GM13976 (cell line): ENCODE measurements around the gene ZCCHC18.
"Not testable (repeated sequence)": the region's sequence is repeated elsewhere in the genome, so short reads cannot be mapped to it uniquely, and the experiment has no call there.

Experiments
- DNase-seq: peaks from one replicate; pipeline ENCODE4 v3.0.0; 2012; ENCODE audit warnings: low spot score
- in situ Hi-C: fragments of 300-500 bp; cut with MboI; formaldehyde crosslinking; loops from one replicate; pipeline ENCODE4 v1.12.0; 2022; ENCODE audit warnings: low sequenced_read_pairs, mixed read lengths, inconsistent platforms; ENCODE audit not compliant: unreplicated experiment
- TF ChIP-seq, protein P1 (sequence below): IDR thresholded peaks from 2 replicates; pipeline ENCODE4 v1.5.1; 2012; ENCODE audit warnings: borderline replicate concordance, mild to moderate bottlenecking; ENCODE audit not compliant: insufficient read depth; ENCODE audit errors: extremely low read depth, missing control alignments, control extremely low read depth

Gene ZCCHC18

DNA sequence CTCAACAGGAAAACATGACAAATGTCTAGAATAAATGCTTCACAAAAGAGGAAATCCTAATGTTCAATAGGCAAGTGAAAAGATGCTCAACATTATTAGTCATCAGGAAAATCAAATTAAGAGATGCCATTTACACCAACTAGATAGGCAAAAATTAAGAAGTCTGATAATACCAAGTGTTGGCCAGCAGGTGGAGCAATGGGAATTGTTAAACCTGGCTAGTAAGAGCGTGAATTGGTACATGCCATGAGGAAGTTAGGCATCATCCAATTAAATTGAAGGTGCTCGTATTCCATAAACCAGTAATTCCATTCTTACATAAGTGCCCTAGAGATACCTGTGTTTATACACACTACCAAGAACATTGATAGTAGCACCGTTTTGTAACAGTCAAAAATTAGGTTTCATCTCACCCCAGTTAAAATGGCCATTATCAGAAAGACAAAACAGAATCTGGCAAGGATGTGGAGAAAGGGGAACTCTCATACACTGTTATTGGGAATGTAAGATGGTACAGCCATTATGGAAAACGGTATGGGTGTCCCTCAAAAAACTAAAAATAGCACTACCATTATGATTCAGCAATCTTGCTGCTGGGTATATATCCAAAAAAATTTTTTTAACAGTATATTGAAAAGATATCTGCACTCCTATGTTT lies 14.0 kb upstream of the ZCCHC18 start:
- DNase-seq = peak; percentile 38
- TF ChIP-seq, protein P1, sequence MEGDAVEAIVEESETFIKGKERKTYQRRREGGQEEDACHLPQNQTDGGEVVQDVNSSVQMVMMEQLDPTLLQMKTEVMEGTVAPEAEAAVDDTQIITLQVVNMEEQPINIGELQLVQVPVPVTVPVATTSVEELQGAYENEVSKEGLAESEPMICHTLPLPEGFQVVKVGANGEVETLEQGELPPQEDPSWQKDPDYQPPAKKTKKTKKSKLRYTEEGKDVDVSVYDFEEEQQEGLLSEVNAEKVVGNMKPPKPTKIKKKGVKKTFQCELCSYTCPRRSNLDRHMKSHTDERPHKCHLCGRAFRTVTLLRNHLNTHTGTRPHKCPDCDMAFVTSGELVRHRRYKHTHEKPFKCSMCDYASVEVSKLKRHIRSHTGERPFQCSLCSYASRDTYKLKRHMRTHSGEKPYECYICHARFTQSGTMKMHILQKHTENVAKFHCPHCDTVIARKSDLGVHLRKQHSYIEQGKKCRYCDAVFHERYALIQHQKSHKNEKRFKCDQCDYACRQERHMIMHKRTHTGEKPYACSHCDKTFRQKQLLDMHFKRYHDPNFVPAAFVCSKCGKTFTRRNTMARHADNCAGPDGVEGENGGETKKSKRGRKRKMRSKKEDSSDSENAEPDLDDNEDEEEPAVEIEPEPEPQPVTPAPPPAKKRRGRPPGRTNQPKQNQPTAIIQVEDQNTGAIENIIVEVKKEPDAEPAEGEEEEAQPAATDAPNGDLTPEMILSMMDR = peak; percentile 41
- in situ Hi-C loops = no loop called here

DNA sequence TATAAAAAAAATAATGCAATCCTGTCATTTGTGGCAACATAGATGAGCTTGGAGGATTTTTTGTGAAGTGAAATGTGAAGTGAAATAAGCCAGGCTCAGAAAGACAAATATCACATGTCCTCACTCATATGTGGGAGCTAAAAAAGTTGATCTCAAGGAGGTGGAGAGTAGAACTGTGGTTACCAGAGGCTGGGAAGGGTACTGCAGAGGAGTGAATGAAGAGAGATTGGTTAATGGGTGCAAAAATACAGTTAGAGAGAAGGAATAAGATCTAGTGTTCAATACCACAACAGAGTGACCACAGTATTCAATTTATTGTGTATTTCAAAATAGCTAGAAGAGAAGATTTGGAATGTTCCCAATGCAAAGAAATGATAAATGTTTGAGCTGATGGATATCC lies 13.4 kb upstream of the ZCCHC18 start:
- in situ Hi-C loops = no loop called here
- no peak for DNase-seq
- TF ChIP-seq, protein P1 = no peak

DNA sequence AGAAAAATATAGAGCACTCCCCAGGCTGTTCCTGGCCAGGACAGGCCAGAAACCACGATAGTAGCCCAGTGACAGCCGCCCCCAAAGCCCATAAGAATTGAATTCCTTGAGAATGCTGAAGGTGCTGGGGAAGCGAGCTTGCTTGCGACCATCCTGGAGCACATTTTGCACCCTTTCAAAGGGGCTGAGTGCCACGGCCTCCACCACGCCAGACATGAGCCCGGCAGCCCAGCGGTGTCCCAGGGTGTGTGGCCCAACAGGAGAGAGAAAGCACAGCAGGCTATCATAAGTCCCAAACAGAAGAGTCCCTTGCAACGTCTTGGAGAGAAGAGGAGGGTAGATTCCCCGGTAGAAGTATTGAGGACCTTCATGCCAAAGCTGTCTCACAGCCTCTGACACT lies 7.6 kb upstream of the ZCCHC18 start:
- no peak for DNase-seq
- in situ Hi-C loops = loop anchor here (25.0 kb wide), 2 partner anchors 92 to 267 kb away; partner anchors contain the start of genes H2BW1 and RAB9B
- TF ChIP-seq, protein P1 = no peak

DNA sequence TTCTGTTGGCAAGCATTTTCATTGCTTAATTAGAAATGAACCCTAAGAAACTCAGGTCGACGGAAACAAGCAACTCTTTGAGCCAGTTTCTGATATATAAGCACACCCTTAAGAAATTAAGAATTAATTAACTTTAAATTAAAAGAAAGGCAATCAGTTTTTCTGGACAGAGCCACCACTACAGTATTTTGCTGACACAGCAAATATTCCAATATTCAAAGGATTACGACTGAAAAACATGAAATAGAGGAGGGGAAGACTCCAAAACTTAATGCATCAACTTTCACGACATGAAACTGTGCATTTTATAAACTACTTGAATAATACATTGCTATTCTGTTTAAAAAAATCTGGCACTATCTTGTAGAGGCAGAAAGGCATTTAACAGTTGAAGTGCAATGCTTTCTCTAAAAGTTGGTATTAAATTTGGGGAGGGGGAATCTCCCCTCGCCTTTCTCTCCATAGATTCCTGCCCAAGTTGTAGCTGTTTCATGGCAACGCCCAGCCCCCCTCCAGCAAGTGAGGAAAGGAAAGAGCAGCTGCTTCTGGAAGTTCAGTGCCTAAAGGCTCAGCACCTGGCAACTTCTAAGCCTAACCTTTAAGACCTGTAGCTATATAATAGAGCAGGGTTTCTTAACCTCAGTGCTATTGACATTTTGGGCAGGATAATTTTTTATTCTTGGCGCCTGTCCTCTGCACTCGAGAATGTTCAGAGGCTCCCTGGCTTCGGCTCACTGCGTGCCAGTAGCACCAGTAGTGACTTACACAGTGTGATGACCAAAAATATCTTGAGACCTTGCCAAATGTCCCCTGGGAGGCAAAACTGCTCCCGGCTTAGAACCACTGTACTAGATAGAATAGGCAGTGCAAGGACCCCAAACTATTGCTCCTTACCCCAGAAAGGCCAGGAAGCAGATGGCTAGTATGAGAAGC lies 6.7 kb upstream of the ZCCHC18 start:
- in situ Hi-C loops = loop anchor here (25.0 kb wide), 2 partner anchors 93 to 268 kb away; partner anchors contain the start of genes H2BW1 and RAB9B
- TF ChIP-seq, protein P1 = no peak
- DNase-seq = no peak

DNA sequence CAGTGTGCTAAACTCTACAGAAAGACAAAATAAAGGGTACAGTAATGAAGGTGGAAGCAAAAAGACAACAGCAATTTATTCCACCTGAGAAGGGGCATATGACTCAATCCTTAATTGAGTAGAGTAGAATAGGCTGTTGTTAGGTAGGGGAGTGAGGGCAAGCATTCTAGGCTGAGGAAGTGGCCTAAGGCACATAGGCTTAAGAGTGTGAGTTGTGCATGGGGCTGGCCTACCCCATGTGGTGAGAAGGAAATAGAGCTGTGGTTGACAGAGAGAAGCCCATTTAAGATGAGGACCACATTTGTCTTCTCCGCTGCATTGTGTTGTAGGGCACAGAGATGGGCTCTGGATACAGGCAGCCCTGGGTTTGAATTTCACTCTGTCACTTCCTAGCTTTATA lies 3.4 kb upstream of the ZCCHC18 start:
- no peak for DNase-seq
- TF ChIP-seq, protein P1 = no peak
- in situ Hi-C loops = loop anchor here (25.0 kb wide), 2 partner anchors 97 to 272 kb away; partner anchors contain the start of genes H2BW1 and RAB9B

DNA sequence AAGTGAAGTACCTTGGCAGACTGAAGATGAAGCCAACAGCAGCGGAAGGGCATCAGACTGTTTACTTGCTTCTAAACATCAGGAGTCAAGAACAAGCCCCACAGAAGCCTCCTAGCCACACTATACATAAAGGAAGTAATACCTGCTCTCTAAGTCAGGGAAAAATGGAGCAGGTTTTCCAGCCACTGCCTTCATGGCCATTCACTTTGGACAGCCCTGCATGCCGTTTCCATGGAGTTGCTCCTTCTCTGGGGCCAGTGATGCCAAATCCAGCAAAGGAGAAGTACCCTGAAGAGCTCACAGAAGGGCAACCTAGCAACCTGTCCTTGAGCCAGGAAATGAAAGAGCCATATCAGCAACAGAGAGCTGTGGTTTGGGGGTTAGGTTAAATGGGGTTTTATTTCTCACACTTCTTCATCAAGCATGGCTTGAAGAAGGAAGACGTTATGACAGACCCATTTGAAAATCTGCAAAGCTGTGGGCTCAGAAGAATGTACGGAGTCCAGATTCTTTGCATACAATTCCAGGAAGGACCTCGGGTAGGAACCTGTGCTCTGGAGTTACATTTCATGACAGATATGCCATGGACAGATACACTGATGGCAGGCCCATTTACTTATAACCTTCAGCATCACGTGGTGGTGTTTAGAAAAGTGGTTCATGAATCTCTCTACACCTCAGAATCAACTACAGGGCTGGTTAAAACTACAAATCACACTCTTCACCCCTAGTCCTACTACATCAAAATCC lies 1.7 kb upstream of the ZCCHC18 start:
- in situ Hi-C loops = loop anchor here (25.0 kb wide), 2 partner anchors 98 to 273 kb away; partner anchors contain the start of genes H2BW1 and RAB9B

More for the DNA sequence above, 1.7 kb upstream of the ZCCHC18 start:
- DNase-seq = not testable (repeated sequence)
